Ishikawa (cell line): ENCODE data around the gene SNAPIN.
A peak's percentile ranks its signal among the peaks of the same experiment; 100 is the strongest.

Experiments used
- CREB1 ChIP-seq: IDR thresholded peaks from 2 replicates; pipeline ENCODE4 v1.6.1; 2012; ENCODE audit warnings: low read depth
- EP300 ChIP-seq: IDR thresholded peaks from 2 replicates; pipeline ENCODE4 v1.6.1; 2012; ENCODE audit warnings: borderline replicate concordance
- FOXM1 ChIP-seq: IDR thresholded peaks from 2 replicates; pipeline ENCODE4 v1.6.1; 2012; ENCODE audit warnings: low read depth, borderline replicate concordance
- RAD21 ChIP-seq: IDR thresholded peaks from 2 replicates; pipeline ENCODE4 v1.6.1; 2012; ENCODE audit warnings: low read depth
- REST ChIP-seq: IDR thresholded peaks from 2 replicates; pipeline ENCODE4 v1.6.1; 2012; ENCODE audit warnings: low read depth, mild to moderate bottlenecking
- TAF1 ChIP-seq: IDR thresholded peaks from 2 replicates; pipeline ENCODE4 v1.6.1; 2012; ENCODE audit warnings: low read depth, mild to moderate bottlenecking
- TCF12 ChIP-seq: IDR thresholded peaks from 2 replicates; pipeline ENCODE4 v1.6.1; 2012; ENCODE audit warnings: low read depth
- TEAD4 ChIP-seq: IDR thresholded peaks from 2 replicates; pipeline ENCODE4 v1.6.1; 2012
- YY1 ChIP-seq: IDR thresholded peaks from 2 replicates; pipeline ENCODE4 v1.6.1; 2012; ENCODE audit warnings: low read depth
- ZBTB7A ChIP-seq: IDR thresholded peaks from 2 replicates; pipeline ENCODE4 v1.6.1; 2012; ENCODE audit warnings: low read depth
- TF ChIP-seq, protein P1 (sequence below): IDR thresholded peaks from 2 replicates; pipeline ENCODE4 v1.6.1; 2012

GRCh38 chr1:153648000-153648643 is 10.4 kb upstream of the SNAPIN start:
- TF ChIP-seq CREB1 (no peak), FOXM1 (no peak), EP300 (no peak), TEAD4 (peak; percentile 84), TAF1 (no peak), RAD21 (no peak), REST (no peak), ZBTB7A (no peak), TCF12 (no peak), YY1 (no peak)
- TF ChIP-seq, protein P1, sequence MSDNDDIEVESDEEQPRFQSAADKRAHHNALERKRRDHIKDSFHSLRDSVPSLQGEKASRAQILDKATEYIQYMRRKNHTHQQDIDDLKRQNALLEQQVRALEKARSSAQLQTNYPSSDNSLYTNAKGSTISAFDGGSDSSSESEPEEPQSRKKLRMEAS, result no peak
